H1 (cell line): Measurements from ENCODE around the gene ATM. TPM values are rescaled to one million over a fixed set of nuclear protein-coding genes. Genes with fewer than 3 reads are reported as not detected.

Source experiments
- EGR1 ChIP-seq: IDR thresholded peaks from 2 replicates; pipeline ENCODE4 v1.6.1; 2011; ENCODE audit warnings: low read depth, low read length, borderline replicate concordance
- MAX ChIP-seq: IDR thresholded peaks from 2 replicates; pipeline ENCODE4 v1.6.1; 2012; ENCODE audit warnings: inconsistent platforms
- TEAD4 ChIP-seq: IDR thresholded peaks from 2 replicates; pipeline ENCODE4 v1.6.1; 2012; ENCODE audit warnings: low read depth, low read length, inconsistent platforms, mixed read lengths
- polyA plus RNA-seq, 7 experiments: library from polyadenylated mRNA; depleted of rRNA in 3 of 7; stranded (reverse) in 5 of 7; unstranded in 2 of 7; fragments of >200 nt in 5 of 7; fragments of 200-250 nt in 2 of 7; gene quantifications; 1 replicate in 5 of 7; 2 replicates in 1 of 7; 4 replicates in 1 of 7; pipeline versions ENCODE4 v1.2.1 to v1.2.3, GENCODE V29; 2011 to 2013; ENCODE audit warnings: missing spikeins in 2 of 7, mixed read lengths in 2 of 7
- total RNA-seq: library from RNA; stranded (reverse); fragmentation: NEBNext Ultra II Directional; extraction: Animal tissue kit (Norgen Biotek cat#: 25700); gene quantifications from 2 replicates; pipeline ENCODE4 v1.2.1, GENCODE V29; 2021

Gene ATM
- total and polyA plus RNA-seq, 2 of the 8 experiments (the other 6 are each of a cell fraction or from before 2014, with no cell fraction given) = 14.9 to 55.4 TPM

- TF ChIP-seq MAX (no peak), TEAD4 (no peak), EGR1 (no peak)
Observed at GRCh38 chr11:108206171-108206570, 16.7 kb upstream of the ATM start (continued).
